ENCODE measurements around the gene MAML3.

MAML3 gene

GRCh38 chr4:139973015-139973414, 181.0 kb downstream of the MAML3 start:
- CTCF ChIA-PET: interaction anchor here (1.0 to 1.1 kb wide), 2 partner anchors 15 to 51 kb away, joined by 3 read pairs; no protein-coding TSS in a partner anchor
- DNase-seq (ENCODE audit: extremely low spot score): no peak
- TF ChIP-seq LEF1 (IDR thresholded peaks at IDR 0.05; ENCODE audit: borderline replicate concordance) (no peak), TARDBP (IDR thresholded peaks at IDR 0.05) (no peak), ELF4 (IDR thresholded peaks at IDR 0.05) (no peak), NFRKB (IDR thresholded peaks at IDR 0.05) (no peak), ARNT (IDR thresholded peaks at IDR 0.05) (no peak), FOXA1 (IDR thresholded peaks at IDR 0.05) (no peak), SP1 (IDR thresholded peaks at IDR 0.05) (no peak), FOXK2 (IDR thresholded peaks at IDR 0.05) (no peak), ZNF384 (IDR thresholded peaks at IDR 0.05) (no peak), SUZ12 (IDR thresholded peaks at IDR 0.05) (no peak)
- POLR2A ChIA-PET: no interaction called here

DNA sequence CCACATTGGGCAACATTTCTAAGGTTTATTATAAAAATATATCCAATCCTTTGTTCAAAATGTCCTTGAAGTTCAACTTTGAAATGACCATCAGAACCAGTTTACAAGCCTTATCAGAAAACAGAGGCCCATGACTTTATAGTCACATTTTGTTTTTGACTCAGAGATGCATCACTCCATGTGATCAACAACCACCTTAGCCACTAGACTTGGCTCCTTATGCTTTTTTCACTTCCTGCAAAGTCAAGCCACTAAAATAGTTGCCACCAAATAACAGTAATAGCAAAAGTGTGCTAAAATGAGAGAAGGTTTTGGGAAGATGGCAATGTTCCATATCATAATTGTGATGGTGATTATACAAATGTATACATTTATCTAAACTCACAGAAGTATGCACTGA, 181.7 kb downstream of the MAML3 start:
- no peak for DNase-seq (ENCODE audit: extremely low spot score)
- POLR2A ChIA-PET: no interaction called here
- CTCF ChIA-PET: interaction anchor here (1.0 kb wide), 1 partner anchor 51 kb away, joined by 3 read pairs; no protein-coding TSS in a partner anchor
- TF ChIP-seq FOXK2 (IDR thresholded peaks at IDR 0.05) (no peak), FOXM1 (IDR thresholded peaks at IDR 0.05; ENCODE audit: borderline replicate concordance) (no peak), ELF4 (IDR thresholded peaks at IDR 0.05) (no peak), LEF1 (IDR thresholded peaks at IDR 0.05; ENCODE audit: borderline replicate concordance) (no peak), ZNF384 (IDR thresholded peaks at IDR 0.05) (no peak), NFRKB (IDR thresholded peaks at IDR 0.05) (no peak), ARNT (IDR thresholded peaks at IDR 0.05) (no peak), L3MBTL2 (conservative IDR thresholded peaks at IDR 0.05) (no peak), PKNOX1 (IDR thresholded peaks at IDR 0.05) (no peak), CTBP1 (IDR thresholded peaks at IDR 0.05; ENCODE audit: borderline replicate concordance) (no peak), TARDBP (IDR thresholded peaks at IDR 0.05) (no peak), SP1 (IDR thresholded peaks at IDR 0.05) (no peak), BHLHE40 (IDR thresholded peaks at IDR 0.05; ENCODE audit: borderline replicate concordance) (no peak), HDGF (IDR thresholded peaks at IDR 0.05; ENCODE audit: borderline replicate concordance) (no peak), FOXA1 (IDR thresholded peaks at IDR 0.05) (no peak), SUZ12 (IDR thresholded peaks at IDR 0.05) (no peak)

- ChIA-PET CTCF (interaction anchor here (0.7 kb wide), 1 partner anchor 57 kb away, joined by 3 read pairs; no protein-coding TSS in a partner anchor), POLR2A (no interaction called here)
- TF ChIP-seq NFRKB (IDR thresholded peaks at IDR 0.05) (no peak), HDGF (IDR thresholded peaks at IDR 0.05; ENCODE audit: borderline replicate concordance) (no peak), TARDBP (IDR thresholded peaks at IDR 0.05) (no peak), FOXK2 (IDR thresholded peaks at IDR 0.05) (no peak), ZNF384 (IDR thresholded peaks at IDR 0.05) (no peak), FOXA1 (IDR thresholded peaks at IDR 0.05) (no peak), SUZ12 (IDR thresholded peaks at IDR 0.05) (no peak), FOXM1 (IDR thresholded peaks at IDR 0.05; ENCODE audit: borderline replicate concordance) (no peak), PKNOX1 (IDR thresholded peaks at IDR 0.05) (no peak), CTBP1 (IDR thresholded peaks at IDR 0.05; ENCODE audit: borderline replicate concordance) (no peak), LEF1 (IDR thresholded peaks at IDR 0.05; ENCODE audit: borderline replicate concordance) (no peak)
- no peak for DNase-seq (ENCODE audit: extremely low spot score)
Observed at GRCh38 chr4:139971111-139971510, 182.9 kb downstream of the MAML3 start.

- TF ChIP-seq ELF4 (IDR thresholded peaks at IDR 0.05) (no peak), FOXA1 (IDR thresholded peaks at IDR 0.05) (no peak), CTBP1 (IDR thresholded peaks at IDR 0.05; ENCODE audit: borderline replicate concordance) (no peak), LEF1 (IDR thresholded peaks at IDR 0.05; ENCODE audit: borderline replicate concordance) (no peak), HDGF (IDR thresholded peaks at IDR 0.05; ENCODE audit: borderline replicate concordance) (no peak), L3MBTL2 (conservative IDR thresholded peaks at IDR 0.05) (no peak), FOXK2 (IDR thresholded peaks at IDR 0.05) (no peak), ARNT (IDR thresholded peaks at IDR 0.05) (no peak), SP1 (IDR thresholded peaks at IDR 0.05) (no peak), ZNF384 (IDR thresholded peaks at IDR 0.05) (no peak), FOXM1 (IDR thresholded peaks at IDR 0.05; ENCODE audit: borderline replicate concordance) (no peak), PKNOX1 (IDR thresholded peaks at IDR 0.05) (no peak), TARDBP (IDR thresholded peaks at IDR 0.05) (no peak), BHLHE40 (IDR thresholded peaks at IDR 0.05; ENCODE audit: borderline replicate concordance) (no peak), NFRKB (IDR thresholded peaks at IDR 0.05) (no peak)
- ChIA-PET POLR2A (no interaction called here), CTCF (no interaction called here)
- no peak for DNase-seq (ENCODE audit: extremely low spot score)
Observed at GRCh38 chr4:139969635-139970266, 184.2 kb downstream of the MAML3 start.

- DNase-seq (ENCODE audit: extremely low spot score): no peak
- no peak for TF ChIP-seq FOXM1 (IDR thresholded peaks at IDR 0.05; ENCODE audit: borderline replicate concordance)
- no peak for TF ChIP-seq L3MBTL2 (conservative IDR thresholded peaks at IDR 0.05)
- CTCF ChIA-PET: no interaction called here
- POLR2A ChIA-PET: no interaction called here
Observed at GRCh38 chr4:139968831-139969230, 185.2 kb downstream of the MAML3 start.

DNA sequence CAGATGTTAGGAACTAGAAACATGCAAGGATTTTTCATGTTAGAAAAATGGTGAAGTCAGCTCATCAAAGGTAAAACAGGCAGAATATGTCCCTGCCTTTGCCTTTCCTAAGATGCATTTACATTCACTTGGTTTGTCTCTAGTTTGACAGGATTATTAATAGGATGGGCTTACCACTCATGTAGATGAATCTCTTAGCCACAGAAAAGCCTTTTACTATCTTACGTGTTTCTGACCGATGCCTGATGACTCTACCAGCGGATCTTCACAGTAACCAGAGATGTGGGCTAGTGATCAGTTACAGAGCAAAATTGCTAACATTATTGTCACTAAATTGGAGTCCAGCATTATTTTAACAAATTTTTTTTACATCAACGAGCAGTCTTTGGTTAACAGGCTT, 187.6 kb downstream of the MAML3 start:
- POLR2A ChIA-PET: no interaction called here
- CTCF ChIA-PET: no interaction called here
- TF ChIP-seq SP1 (IDR thresholded peaks at IDR 0.05) (no peak), HDGF (IDR thresholded peaks at IDR 0.05; ENCODE audit: borderline replicate concordance) (no peak), SUZ12 (IDR thresholded peaks at IDR 0.05) (no peak), NFRKB (IDR thresholded peaks at IDR 0.05) (no peak), FOXA1 (IDR thresholded peaks at IDR 0.05) (no peak), ZNF384 (IDR thresholded peaks at IDR 0.05) (no peak), PKNOX1 (IDR thresholded peaks at IDR 0.05) (no peak), FOXK2 (IDR thresholded peaks at IDR 0.05) (no peak), ARNT (IDR thresholded peaks at IDR 0.05) (no peak), BHLHE40 (IDR thresholded peaks at IDR 0.05; ENCODE audit: borderline replicate concordance) (no peak), ELF4 (IDR thresholded peaks at IDR 0.05) (no peak), TARDBP (IDR thresholded peaks at IDR 0.05) (no peak), FOXM1 (IDR thresholded peaks at IDR 0.05; ENCODE audit: borderline replicate concordance) (no peak), LEF1 (IDR thresholded peaks at IDR 0.05; ENCODE audit: borderline replicate concordance) (no peak), L3MBTL2 (conservative IDR thresholded peaks at IDR 0.05) (no peak)
- no peak for DNase-seq (ENCODE audit: extremely low spot score)
